Measurements from ENCODE around the gene NT5C3B.

- TF ChIP-seq REST (IDR thresholded peaks at IDR 0.05; ENCODE audit: low read depth) = no peak
- TF ChIP-seq USF1 (IDR thresholded peaks at IDR 0.05) = no peak
- TF ChIP-seq EP300 (IDR thresholded peaks at IDR 0.05; ENCODE audit: borderline replicate concordance) = no peak
- TF ChIP-seq FOXM1 (IDR thresholded peaks at IDR 0.05; ENCODE audit: borderline replicate concordance, low read depth) = no peak
- TF ChIP-seq CEBPB (IDR thresholded peaks at IDR 0.05) = no peak
- no peak for TF ChIP-seq TEAD4 (IDR thresholded peaks at IDR 0.05)
- no peak for TF ChIP-seq EGR1 (IDR thresholded peaks at IDR 0.05)
Measured at GRCh38 chr17:41782142-41782541, 53.9 kb downstream of the NT5C3B start.

All from Ishikawa (cell line).